Measurements from ENCODE around the gene RBM12.

- TF ChIP-seq EZH2 (IDR thresholded peaks at IDR 0.05; ENCODE audit: borderline replicate concordance, low read depth, low read length, severe bottlenecking) (no peak), POLR2AphosphoS5 (IDR thresholded peaks at IDR 0.05; ENCODE audit: insufficient read depth, low read depth, low read length) (no peak), MYC (IDR thresholded peaks at IDR 0.05; ENCODE audit: low read depth, low read length) (no peak), JUN (IDR thresholded peaks at IDR 0.05; ENCODE audit: borderline replicate concordance, insufficient read depth, insufficient read length, low read depth) (no peak), POLR2A (IDR thresholded peaks at IDR 0.05; ENCODE audit: low read depth, low read length) (no peak), FOS (IDR thresholded peaks at IDR 0.05; ENCODE audit: borderline replicate concordance, insufficient read depth, low read length) (no peak), GATA2 (IDR thresholded peaks at IDR 0.05; ENCODE audit: insufficient read depth, insufficient read length, low read depth, low read length) (no peak)
- TF ChIP-seq, protein P1, sequence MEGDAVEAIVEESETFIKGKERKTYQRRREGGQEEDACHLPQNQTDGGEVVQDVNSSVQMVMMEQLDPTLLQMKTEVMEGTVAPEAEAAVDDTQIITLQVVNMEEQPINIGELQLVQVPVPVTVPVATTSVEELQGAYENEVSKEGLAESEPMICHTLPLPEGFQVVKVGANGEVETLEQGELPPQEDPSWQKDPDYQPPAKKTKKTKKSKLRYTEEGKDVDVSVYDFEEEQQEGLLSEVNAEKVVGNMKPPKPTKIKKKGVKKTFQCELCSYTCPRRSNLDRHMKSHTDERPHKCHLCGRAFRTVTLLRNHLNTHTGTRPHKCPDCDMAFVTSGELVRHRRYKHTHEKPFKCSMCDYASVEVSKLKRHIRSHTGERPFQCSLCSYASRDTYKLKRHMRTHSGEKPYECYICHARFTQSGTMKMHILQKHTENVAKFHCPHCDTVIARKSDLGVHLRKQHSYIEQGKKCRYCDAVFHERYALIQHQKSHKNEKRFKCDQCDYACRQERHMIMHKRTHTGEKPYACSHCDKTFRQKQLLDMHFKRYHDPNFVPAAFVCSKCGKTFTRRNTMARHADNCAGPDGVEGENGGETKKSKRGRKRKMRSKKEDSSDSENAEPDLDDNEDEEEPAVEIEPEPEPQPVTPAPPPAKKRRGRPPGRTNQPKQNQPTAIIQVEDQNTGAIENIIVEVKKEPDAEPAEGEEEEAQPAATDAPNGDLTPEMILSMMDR (IDR thresholded peaks at IDR 0.05; ENCODE audit: extremely low read depth in 1 of 2, insufficient read depth in 1 of 2, low read depth in 1 of 2, low read length in 2 of 2): peak in 1 of 2 donors; percentile 0
- TF ChIP-seq, protein P2, sequence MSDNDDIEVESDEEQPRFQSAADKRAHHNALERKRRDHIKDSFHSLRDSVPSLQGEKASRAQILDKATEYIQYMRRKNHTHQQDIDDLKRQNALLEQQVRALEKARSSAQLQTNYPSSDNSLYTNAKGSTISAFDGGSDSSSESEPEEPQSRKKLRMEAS (IDR thresholded peaks at IDR 0.05; ENCODE audit: insufficient read depth, insufficient read length): no peak
These were observed 43.1 kb downstream of the RBM12 start for GRCh38 chr20:35621560-35621946.

Data from endothelial cell of umbilical vein (primary cell).